CD4-positive, alpha-beta T cell (primary cell): Measurements from ENCODE around the gene ALPL. TPM values are rescaled to one million over a fixed set of nuclear protein-coding genes. Genes with fewer than 3 reads are reported as not detected.

Experiments
- ATAC-seq: fragments of 200-7000 bp; cut with Tn5 transposase; one replicate; pipeline ENCODE4 v1.10.0; 2022; ENCODE audit warnings: mild to moderate bottlenecking; ENCODE audit not compliant: poor library complexity
- CTCF ChIA-PET: fragments of 350-600 bp; sonication (Branson Sonifier 250); formaldehyde crosslinking; loops from one replicate; lab custom pipeline; 2021; ENCODE audit warnings: antibody characterized with exemption, inconsistent platforms; lab: Charles Lee
- POLR2A ChIA-PET: fragments of 350-600 bp; sonication (Branson Sonifier 250); formaldehyde crosslinking; loops from one replicate; lab custom pipeline; 2021; ENCODE audit warnings: antibody characterized with exemption, inconsistent platforms; lab: Charles Lee
- DNase-seq, 14 experiments: peaks; one replicate each; pipeline ENCODE4 v3.0.0-alpha.2; 2013 to 2020; ENCODE audit warnings: mixed read lengths in 2 of 14
- H3K27ac ChIP-seq, 2 donors: one replicate each; pipeline versions ENCODE4 v1.5.1 to v1.7.0; 2013; ENCODE audit warnings: low read length in 2 of 2, low read depth in 1 of 2, mild to moderate bottlenecking in 1 of 2
- H3K27me3 ChIP-seq, 2 experiments: 1 replicate in 1 of 2; 2 replicates in 1 of 2; pipeline versions ENCODE4 v1.6.1 to v1.7.0; 2013; ENCODE audit warnings: low read length in 2 of 2, control low read depth in 1 of 2, mild to moderate bottlenecking in 1 of 2, moderate library complexity in 1 of 2; ENCODE audit not compliant: insufficient read depth in 2 of 2, control insufficient read depth in 1 of 2
- H3K36me3 ChIP-seq: one replicate; pipeline ENCODE4 v1.6.1; 2013; ENCODE audit warnings: low read length, control low read depth; ENCODE audit not compliant: insufficient read depth
- H3K4me1 ChIP-seq: one replicate; pipeline ENCODE4 v1.6.1; 2013; ENCODE audit warnings: low read length, control low read depth; ENCODE audit not compliant: insufficient read depth
- H3K4me3 ChIP-seq: one replicate; pipeline ENCODE4 v1.5.1; 2013; ENCODE audit warnings: mild to moderate bottlenecking, low read length, moderate library complexity
- H3K9me3 ChIP-seq, 2 experiments: 1 replicate in 1 of 2; 2 replicates in 1 of 2; pipeline versions ENCODE4 v1.6.1 to v1.7.0; 2013; ENCODE audit warnings: low read length in 2 of 2, mild to moderate bottlenecking in 2 of 2, control low read depth in 1 of 2, moderate library complexity in 1 of 2; ENCODE audit not compliant: control insufficient read depth in 1 of 2, insufficient read depth in 1 of 2
- H3K27ac Mint-ChIP-seq: one replicate; pipeline ENCODE4 v1.8.0; 2020; ENCODE audit warnings: mixed read lengths
- H3K27me3 Mint-ChIP-seq: one replicate; pipeline ENCODE4 v1.8.0; 2021; ENCODE audit warnings: mixed read lengths
- H3K36me3 Mint-ChIP-seq: one replicate; pipeline ENCODE4 v1.8.0; 2021; ENCODE audit warnings: low read depth, mixed read lengths
- H3K4me1 Mint-ChIP-seq: one replicate; pipeline ENCODE4 v1.8.0; 2021; ENCODE audit warnings: low read depth, mixed read lengths
- H3K4me3 Mint-ChIP-seq: one replicate; pipeline ENCODE4 v1.8.0; 2020; ENCODE audit warnings: mild to moderate bottlenecking, mixed read lengths
- H3K9me3 Mint-ChIP-seq: one replicate; pipeline ENCODE4 v1.8.0; 2020; ENCODE audit warnings: mixed read lengths
- CTCF ChIP-seq: fragments of 200-600 bp; IDR thresholded peaks from one replicate; pipeline ENCODE4 v1.8.0; 2022; ENCODE audit warnings: antibody characterized with exemption, mild to moderate bottlenecking
- intact Hi-C, 2 experiments: fragments of 100-400 bp; cut with DNase I in 1 of 2; cut with micrococcal nuclease in 1 of 2; formaldehyde crosslinking; loops; one replicate each; pipeline versions ENCODE4 v1.15.1 to v1.9.0; 2023 to 2025; cut with DNase I, micrococcal nuclease
- total RNA-seq, 174 experiments: library from RNA in 2 of 174; stranded (reverse) in 2 of 174; gene quantifications; one replicate each; pipeline ENCODE4 v1.2.3 and lab custom pipeline; 2021 to 2026

The ALPL gene
- total RNA-seq, 2 experiments from 2014 or later: not detected

GRCh38 chr1:21523297-21523813 is 14.1 kb downstream of the ALPL start:
- POLR2A ChIA-PET: no interaction called here
- Histone ChIP-seq H3K9me3 (no peaks in the 10 kb centered on the region), H3K4me1 (no peaks in the 10 kb centered on the region), H3K36me3 (no peaks in the 10 kb centered on the region), H3K4me3 (no peak overlapping the region), H3K27me3 (peaks cover 0 to 3% of the 10 kb centered on the region in 2 experiments), H3K27ac (no peak overlapping the region)
- Mint-ChIP-seq H3K27ac (no peak overlapping the region), H3K36me3 (no peaks in the 10 kb centered on the region), H3K4me1 (no peaks in the 10 kb centered on the region), H3K27me3 (no peaks in the 10 kb centered on the region), H3K4me3 (no peak overlapping the region), H3K9me3 (no peaks in the 10 kb centered on the region)
- intact Hi-C loops: no loop called here
- no peak for DNase-seq
- ATAC-seq: no peak
- no peak for TF ChIP-seq CTCF
- CTCF ChIA-PET: no interaction called here

- H3K27me3 Mint-ChIP-seq: no peaks in the 10 kb centered on the region
- H3K36me3 ChIP-seq: no peaks in the 10 kb centered on the region
- no peak overlapping the region for H3K27ac Mint-ChIP-seq
- no peaks in the 10 kb centered on the region for H3K9me3 ChIP-seq
- no peaks in the 10 kb centered on the region for H3K9me3 Mint-ChIP-seq
- no peaks in the 10 kb centered on the region for H3K4me1 Mint-ChIP-seq
- ChIA-PET CTCF (no interaction called here), POLR2A (no interaction called here)
- no peak overlapping the region for H3K4me3 ChIP-seq
- H3K4me1 ChIP-seq: no peaks in the 10 kb centered on the region
- DNase-seq (no peak), ATAC-seq (no peak)
- no peak for TF ChIP-seq CTCF
- no peak overlapping the region for H3K27ac ChIP-seq
- H3K4me3 Mint-ChIP-seq: no peak overlapping the region
- no peaks in the 10 kb centered on the region for H3K36me3 Mint-ChIP-seq
- H3K27me3 ChIP-seq: no peaks in the 10 kb centered on the region
- intact Hi-C loops: no loop called here
Measured at GRCh38 chr1:21524220-21524619, 15.0 kb downstream of the ALPL start.

GRCh38 chr1:21524686-21525339 is 15.6 kb downstream of the ALPL start:
- Histone ChIP-seq H3K27me3 (no peaks in the 10 kb centered on the region), H3K9me3 (no peaks in the 10 kb centered on the region), H3K4me3 (no peak overlapping the region), H3K4me1 (no peaks in the 10 kb centered on the region), H3K36me3 (no peaks in the 10 kb centered on the region), H3K27ac (no peak overlapping the region)
- H3K27ac Mint-ChIP-seq: no peak overlapping the region
- POLR2A ChIA-PET: no interaction called here
- no peak for ATAC-seq
- DNase-seq: no peak
- H3K4me3 Mint-ChIP-seq: no peak overlapping the region
- CTCF ChIA-PET: no interaction called here
- H3K27me3 Mint-ChIP-seq: no peaks in the 10 kb centered on the region
- intact Hi-C loops: no loop called here
- H3K4me1 Mint-ChIP-seq: no peaks in the 10 kb centered on the region
- no peak for TF ChIP-seq CTCF
- H3K36me3 Mint-ChIP-seq: no peaks in the 10 kb centered on the region
- no peaks in the 10 kb centered on the region for H3K9me3 Mint-ChIP-seq
